ENCODE measurements around the gene NRIP2.

The NRIP2 gene

GRCh38 chr12:2812290-2813213 lies 22.3 kb downstream of the NRIP2 start, which contains the start of gene ITFG2:
ITFG2 (plus strand) TSS chr12:2812668; CDS start chr12:2812761, 93 bp downstream.
- H3K4me3 ChIP-seq (ENCODE audit: control insufficient read depth, low read depth, low read length): peak within 1 kb of the TSS; percentile 84
- no peak for TF ChIP-seq CTCF (IDR thresholded peaks at IDR 0.05; ENCODE audit: control insufficient read depth, insufficient read depth, low read depth, low read length, missing control alignments)
- peak; percentile 92 for DNase-seq (ENCODE audit: low read depth)

- no peak for DNase-seq (ENCODE audit: low read depth)
- peak overlapping the region; percentile 84 for H3K4me3 ChIP-seq (ENCODE audit: control insufficient read depth, low read depth, low read length)
Observed at GRCh38 chr12:2811801-2812200, 23.0 kb downstream of the NRIP2 start.

GRCh38 chr12:2806700-2807099 lies 28.1 kb downstream of the NRIP2 start:
- no peak for TF ChIP-seq CTCF (IDR thresholded peaks at IDR 0.05; ENCODE audit: control insufficient read depth, insufficient read depth, low read depth, low read length, missing control alignments)
- no peak overlapping the region for H3K4me3 ChIP-seq (ENCODE audit: control insufficient read depth, low read depth, low read length)
- DNase-seq (ENCODE audit: low read depth): no peak

More at GRCh38 chr12:2811801-2812200, 23.0 kb downstream of the NRIP2 start:
- TF ChIP-seq CTCF (IDR thresholded peaks at IDR 0.05; ENCODE audit: control insufficient read depth, insufficient read depth, low read depth, low read length, missing control alignments): no peak

- no peak for TF ChIP-seq CTCF (IDR thresholded peaks at IDR 0.05; ENCODE audit: control insufficient read depth, insufficient read depth, low read depth, low read length, missing control alignments)
- DNase-seq (ENCODE audit: low read depth): no peak
- no peak overlapping the region for H3K4me3 ChIP-seq (ENCODE audit: control insufficient read depth, low read depth, low read length)
Observed at GRCh38 chr12:2805143-2805520, 29.7 kb downstream of the NRIP2 start.

- no peak for TF ChIP-seq CTCF (IDR thresholded peaks at IDR 0.05; ENCODE audit: control insufficient read depth, insufficient read depth, low read depth, low read length, missing control alignments)
- peak; percentile 38 for DNase-seq (ENCODE audit: low read depth)
- H3K4me3 ChIP-seq (ENCODE audit: control insufficient read depth, low read depth, low read length): no peak overlapping the region
Observed at GRCh38 chr12:2804393-2805142, 30.3 kb downstream of the NRIP2 start.

- DNase-seq (ENCODE audit: low read depth): no peak
- no peak for TF ChIP-seq CTCF (IDR thresholded peaks at IDR 0.05; ENCODE audit: control insufficient read depth, insufficient read depth, low read depth, low read length, missing control alignments)
- no peak overlapping the region for H3K4me3 ChIP-seq (ENCODE audit: control insufficient read depth, low read depth, low read length)
Observed at GRCh38 chr12:2803635-2804392, 31.0 kb downstream of the NRIP2 start.
